Breast epithelium (tissue), 3 donors: ENCODE data around the gene CLDN4.

ENCODE experiments used
- CTCF ChIP-seq, 3 donors: fragments of 450-650 bp; IDR thresholded peaks; one replicate each; pipeline ENCODE4 v1.5.1; 2016 to 2017; ENCODE audit warnings: antibody characterized with exemption in 3 of 3, mild to moderate bottlenecking in 3 of 3, moderate library complexity in 3 of 3
- POLR2A ChIP-seq: fragments of 450-650 bp; IDR thresholded peaks from one replicate; pipeline ENCODE4 v1.6.1; 2016; ENCODE audit warnings: antibody characterized with exemption, mild to moderate bottlenecking, moderate library complexity
- POLR2AphosphoS5 ChIP-seq, 3 donors: sonication (generic); formaldehyde crosslinking; IDR thresholded peaks; one replicate each; pipeline ENCODE4 v1.6.1; 2017; ENCODE audit warnings: antibody characterized with exemption in 3 of 3

DNA sequence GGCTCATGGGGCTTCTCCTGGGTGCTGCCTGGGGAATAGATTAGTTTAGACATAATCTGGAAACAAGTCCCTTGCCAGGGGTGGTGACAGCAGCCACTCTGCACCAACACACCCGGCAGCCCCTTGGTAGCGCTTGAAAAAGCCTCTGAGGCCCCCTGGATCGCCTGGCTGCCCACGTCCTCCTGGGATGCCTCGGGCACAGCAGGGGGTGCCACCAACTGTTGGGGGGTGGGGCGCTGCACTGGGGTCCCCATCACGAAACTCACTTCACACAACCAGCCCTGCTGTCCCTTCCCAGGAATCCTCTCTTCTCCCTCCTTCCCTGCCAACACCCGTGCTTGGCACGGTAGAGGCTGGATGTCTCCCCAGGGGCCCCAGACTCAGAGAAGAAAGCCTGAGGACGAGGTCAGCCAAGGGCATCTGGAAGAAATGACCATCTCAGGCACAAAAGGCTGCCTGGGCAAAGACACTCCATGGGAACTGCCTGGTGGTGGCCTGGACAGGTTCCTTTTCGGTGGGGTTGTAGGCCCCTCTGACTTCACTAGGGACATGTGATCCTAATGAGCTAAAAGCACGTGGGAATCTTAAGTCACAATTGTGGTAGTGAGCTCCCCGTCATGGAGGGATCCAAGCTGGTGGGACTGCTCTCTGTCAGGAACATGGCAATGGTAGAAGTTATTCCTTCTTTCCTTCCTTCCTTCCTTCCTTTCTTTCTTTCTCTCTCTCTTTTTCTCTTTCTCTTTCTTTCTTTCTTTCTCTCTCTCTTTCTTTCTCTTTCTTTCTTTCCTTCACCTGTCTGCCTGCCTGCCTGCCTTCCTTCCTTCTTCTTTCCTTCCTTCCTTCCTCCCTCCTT, 41.5 kb downstream of the CLDN4 start:
- TF ChIP-seq CTCF (IDR thresholded peaks at IDR 0.05) (no peak), POLR2A (no peak), POLR2AphosphoS5 (IDR thresholded peaks at IDR 0.05) (no peak)
